SKM-1 treated with dmso at 0.1 percent for 144 hours (cell line): ENCODE data around the gene NFIA.

Experiments used
- DNase-seq: peaks from one replicate; lab custom pipeline; 2025; ENCODE audit not compliant: unreplicated experiment; lab: John Stamatoyannopoulos, UW

NFIA gene

DNA sequence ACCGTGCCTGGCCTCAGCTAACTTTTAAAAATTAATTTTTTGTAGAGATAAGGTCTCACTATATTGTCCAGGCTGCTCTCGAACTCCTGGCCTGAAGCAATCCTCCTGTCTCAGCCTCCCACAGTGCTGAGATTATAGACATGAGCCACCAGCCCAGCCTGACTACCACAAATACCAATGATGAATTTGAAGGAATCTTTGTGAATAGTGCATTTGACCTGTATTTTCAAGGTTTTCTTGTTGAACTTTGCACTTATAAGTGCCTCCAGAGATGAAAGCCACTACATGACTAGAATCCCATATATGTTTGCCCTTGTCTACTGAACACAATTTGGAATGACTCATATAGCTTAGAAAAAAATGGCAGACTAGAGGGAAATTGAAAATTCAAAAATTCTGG is 297.3 kb downstream of the NFIA start:
- no peak for DNase-seq

DNA sequence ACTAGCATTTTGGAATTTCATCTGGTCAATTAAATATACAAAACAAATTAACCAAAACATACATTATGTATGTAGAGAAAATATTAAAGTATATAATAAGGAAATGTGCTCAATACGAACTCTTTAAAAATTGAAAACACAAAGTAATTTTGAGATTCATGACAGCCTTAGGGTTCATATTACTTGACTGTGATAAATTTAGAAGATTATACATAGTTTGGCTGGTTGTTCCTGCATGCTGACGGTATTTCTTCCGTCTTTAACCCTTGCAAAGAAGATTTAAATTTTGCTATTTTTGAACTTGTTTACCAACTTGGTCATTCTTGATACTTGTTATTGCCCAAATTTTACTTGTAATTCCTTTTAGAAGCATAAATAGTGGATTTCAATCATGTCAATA is 298.2 kb downstream of the NFIA start:
- no peak for DNase-seq

- DNase-seq = no peak
Observed at GRCh38 chr1:61386323-61386722, 304.0 kb downstream of the NFIA start.

GRCh38 chr1:61386770-61387169 is 304.4 kb downstream of the NFIA start:
- DNase-seq = no peak

DNA sequence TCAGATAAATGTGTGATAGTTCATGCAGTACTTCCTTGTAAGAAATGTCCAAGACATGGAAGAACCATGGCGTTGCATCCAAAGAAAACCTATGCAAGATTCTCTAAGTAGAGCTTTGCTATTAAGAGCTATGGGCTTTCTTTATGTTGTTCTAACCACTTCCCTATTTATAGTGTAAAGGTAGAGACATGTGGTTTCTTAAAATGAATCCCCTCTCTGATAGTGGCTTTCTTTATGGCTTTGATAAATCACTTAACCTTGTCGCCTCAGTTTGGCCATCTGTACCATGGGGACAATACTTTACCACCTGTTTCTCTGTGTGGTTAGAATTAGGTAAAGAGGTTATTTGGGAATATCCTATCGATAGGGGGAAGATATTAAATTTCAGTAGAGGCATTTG is 305.5 kb downstream of the NFIA start:
- DNase-seq = no peak

DNA sequence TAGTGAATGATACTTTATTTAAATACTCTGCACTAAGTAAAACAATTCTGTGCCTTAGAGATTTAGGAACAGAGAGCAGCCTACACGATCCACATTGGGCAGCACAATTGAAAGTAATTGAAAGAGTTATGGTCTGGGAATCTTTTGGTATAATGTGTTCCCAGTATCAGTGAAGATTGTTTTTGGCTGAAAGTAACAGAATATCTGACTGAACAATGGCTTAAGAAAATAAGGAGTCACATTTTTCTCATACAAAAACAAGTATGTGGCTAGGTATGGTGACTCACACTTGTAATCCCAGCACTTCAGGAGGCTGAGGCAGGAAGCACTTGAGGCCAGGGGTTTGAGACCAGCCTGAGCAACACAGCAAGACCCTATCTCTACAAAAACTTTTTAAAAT is 306.2 kb downstream of the NFIA start:
- no peak for DNase-seq

DNA sequence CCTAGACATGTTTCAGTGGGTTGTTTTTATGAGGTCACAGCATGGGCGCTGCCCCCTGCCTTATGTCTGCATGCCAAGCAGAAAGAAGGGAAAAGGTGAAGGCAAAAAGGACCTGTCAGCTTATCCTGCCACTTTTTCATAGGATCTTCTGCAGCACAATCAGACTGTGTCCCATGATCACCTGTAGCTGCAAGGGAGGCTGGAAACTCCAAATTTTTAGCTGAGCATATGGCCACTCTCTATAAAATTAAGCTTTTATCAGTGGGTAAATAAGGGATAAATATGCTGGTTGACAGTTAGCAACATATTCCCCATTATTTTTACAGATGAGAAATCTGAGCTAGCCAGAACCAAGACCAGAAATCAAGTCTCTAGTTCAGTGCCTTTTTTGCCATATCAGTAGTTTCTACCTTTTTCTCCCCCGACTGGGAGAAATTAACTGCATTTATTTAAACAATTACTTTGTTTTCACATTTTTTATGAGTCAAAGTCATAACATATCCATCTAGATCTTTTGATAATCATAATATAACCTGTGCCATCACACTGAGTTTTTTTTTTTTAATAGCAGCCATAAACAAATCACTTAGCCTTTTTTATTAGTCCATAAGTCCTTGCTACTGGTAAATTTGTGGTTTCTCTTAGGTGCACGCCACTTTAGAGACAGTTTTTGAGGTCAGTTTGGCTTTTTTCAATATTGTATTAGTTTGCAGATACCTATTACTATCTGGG is 307.0 kb downstream of the NFIA start:
- no peak for DNase-seq

- no peak for DNase-seq
Observed at GRCh38 chr1:61389926-61390845, 307.8 kb downstream of the NFIA start.

- no peak for DNase-seq
Observed at GRCh38 chr1:61391730-61392129, 309.4 kb downstream of the NFIA start.

GRCh38 chr1:61392409-61393242 is 310.3 kb downstream of the NFIA start:
- DNase-seq = no peak

GRCh38 chr1:61393575-61393974 is 311.2 kb downstream of the NFIA start:
- DNase-seq = no peak

DNA sequence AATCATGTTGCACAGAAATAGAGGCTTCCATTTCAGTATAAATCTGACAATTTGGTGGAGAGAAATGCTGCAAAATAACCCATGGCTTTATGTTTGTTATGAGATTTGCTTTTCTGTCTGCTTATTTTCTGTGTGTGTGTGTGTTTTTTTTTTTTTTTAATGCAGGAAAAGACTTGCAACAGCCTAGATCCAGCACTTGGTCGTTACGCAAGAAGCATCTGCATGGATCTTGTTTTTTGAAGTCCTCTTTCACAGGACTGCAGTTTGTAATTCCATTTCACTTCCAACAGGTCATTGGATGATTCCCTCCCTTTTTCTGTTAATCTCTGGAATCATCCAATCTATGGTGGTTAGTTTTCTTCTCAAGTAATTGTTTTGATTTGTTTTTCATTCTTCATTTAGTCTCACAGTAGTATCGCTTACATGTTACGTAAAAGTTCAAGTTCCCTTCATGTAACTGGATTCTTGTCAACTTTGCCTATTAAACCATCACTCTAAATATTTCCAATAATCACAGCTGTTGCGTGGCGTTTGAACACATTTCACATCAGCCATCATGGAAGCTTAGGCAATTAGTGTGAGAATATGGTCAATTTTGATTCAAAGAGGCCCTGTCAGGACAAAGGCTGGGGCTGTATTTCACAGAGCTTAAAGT is 312.9 kb downstream of the NFIA start:
- no peak for DNase-seq

GRCh38 chr1:61397495-61397894 is 315.1 kb downstream of the NFIA start:
- no peak for DNase-seq

DNA sequence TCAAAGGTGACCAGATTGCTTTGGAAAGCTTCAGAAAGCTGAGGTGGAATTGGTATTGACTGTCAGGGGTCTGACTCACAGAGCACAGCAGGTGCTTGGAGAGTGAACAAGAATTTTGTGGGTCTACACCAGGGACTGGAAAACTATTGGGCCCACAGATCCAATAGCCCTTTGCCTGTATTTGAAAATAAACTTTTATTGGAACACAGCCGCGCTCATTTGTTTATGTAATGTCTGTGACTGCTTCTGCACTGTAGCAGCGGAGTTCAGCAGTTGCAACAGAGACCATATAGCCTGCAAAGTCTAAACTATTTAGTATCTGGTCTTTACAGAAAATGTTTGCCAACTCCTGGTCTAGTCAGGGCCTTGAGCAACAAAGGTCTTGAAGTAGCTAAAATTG is 315.6 kb downstream of the NFIA start:
- no peak for DNase-seq

GRCh38 chr1:61399199-61399598 is 316.8 kb downstream of the NFIA start:
- DNase-seq = no peak

- DNase-seq = no peak
Observed at GRCh38 chr1:61400131-61400770, 317.9 kb downstream of the NFIA start.

DNA sequence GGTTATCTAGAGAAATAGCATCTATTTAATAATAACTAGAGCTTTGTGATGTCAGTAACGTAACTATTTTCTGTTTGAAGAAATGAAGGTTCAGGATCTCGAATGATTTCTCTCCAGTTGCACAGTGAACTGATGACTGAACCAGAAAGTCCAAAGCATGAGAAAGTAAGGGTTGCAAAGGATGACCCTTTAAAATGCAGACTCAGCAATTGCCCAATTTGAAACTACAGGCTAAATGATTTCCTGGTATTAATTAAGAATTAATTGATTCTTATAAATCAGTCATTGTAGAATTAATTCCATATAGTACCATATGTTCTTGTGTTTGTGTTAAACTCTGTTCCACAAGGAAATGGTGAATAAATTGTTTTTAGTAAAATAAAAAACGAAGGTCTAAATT is 318.6 kb downstream of the NFIA start:
- no peak for DNase-seq

GRCh38 chr1:61403679-61404596 is 321.6 kb downstream of the NFIA start:
- no peak for DNase-seq

DNA sequence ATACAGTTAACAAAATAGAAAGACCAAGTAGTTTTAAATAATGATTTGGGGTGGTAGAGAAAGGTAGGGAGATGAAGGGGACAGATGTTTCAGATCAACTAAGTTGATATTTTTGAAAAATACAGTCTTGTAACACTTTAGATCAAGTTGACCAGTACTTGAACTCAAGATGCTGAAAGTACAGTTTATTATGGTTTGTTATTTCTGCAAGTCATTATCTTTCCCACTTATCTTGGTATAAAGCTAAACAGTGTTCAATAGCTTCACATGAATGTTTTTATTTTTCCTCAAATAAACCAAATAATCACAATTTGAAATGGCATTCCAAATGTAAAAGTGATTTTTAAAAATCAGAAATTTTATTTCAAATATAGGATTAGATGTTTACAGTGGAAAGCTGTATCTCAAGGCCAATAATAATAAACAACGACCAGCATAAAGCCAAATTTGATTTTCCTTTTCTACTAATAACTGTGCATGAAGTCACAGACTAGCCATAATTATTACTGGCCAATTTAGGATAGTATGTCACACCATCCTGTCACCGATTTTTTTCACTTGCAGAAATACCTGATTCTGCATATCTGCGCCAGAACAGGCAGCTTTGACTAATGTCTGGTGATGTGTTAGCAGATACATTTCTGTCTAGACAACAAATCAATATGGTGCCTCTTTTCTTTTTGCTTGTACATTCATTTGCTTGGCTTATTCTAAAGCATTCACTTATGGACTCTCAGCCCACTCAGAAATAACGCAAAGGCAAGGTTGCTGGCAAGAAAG is 322.4 kb downstream of the NFIA start:
- no peak for DNase-seq
